Uterus (tissue), 2 donors: Measurements from ENCODE around the gene CDH4.

Experiments used
- CTCF ChIP-seq, 4 experiments: fragments of 200-600 bp in 2 of 4; fragments of 450-650 bp in 2 of 4; sonication (generic) in 2 of 4; IDR thresholded peaks; one replicate each; pipeline ENCODE4 v1.5.1; 2016 to 2019; ENCODE audit warnings: antibody characterized with exemption in 4 of 4, mild to moderate bottlenecking in 2 of 4, moderate library complexity in 1 of 4
- POLR2A ChIP-seq, 2 donors: fragments of 450-650 bp; IDR thresholded peaks; one replicate each; pipeline ENCODE4 v1.6.1; 2016; ENCODE audit warnings: antibody characterized with exemption in 2 of 2, mild to moderate bottlenecking in 1 of 2, moderate library complexity in 1 of 2

- no peak for TF ChIP-seq CTCF (IDR thresholded peaks at IDR 0.05)
- no peak for TF ChIP-seq POLR2A (IDR thresholded peaks at IDR 0.05)
These were observed 595.9 kb downstream of the CDH4 start for GRCh38 chr20:61847986-61848385.
